HepG2 (cell line): Measurements from ENCODE around the gene CLTA. TPM values are rescaled to one million over a fixed set of nuclear protein-coding genes. Genes with fewer than 3 reads are reported as not detected.

Experiments used
- AKAP8 ChIP-seq: sonication (generic); formaldehyde crosslinking; IDR thresholded peaks from 2 replicates; pipeline ENCODE4 v1.5.1; 2020; ENCODE audit warnings: mild to moderate bottlenecking, missing genetic modification reagents
- ELF4 ChIP-seq: sonication (generic); formaldehyde crosslinking; IDR thresholded peaks from 2 replicates; pipeline ENCODE4 v1.5.0; 2020; ENCODE audit warnings: missing genetic modification reagents, mild to moderate bottlenecking, moderate library complexity, borderline replicate concordance
- HIVEP1 ChIP-seq: sonication (generic); formaldehyde crosslinking; IDR thresholded peaks from 2 replicates; pipeline ENCODE4 v1.4.0; 2020; ENCODE audit warnings: mild to moderate bottlenecking, missing genetic modification reagents
- HNRNPL ChIP-seq: fragments of 200-400 bp; formaldehyde crosslinking; IDR thresholded peaks from 2 replicates; pipeline ENCODE4 v1.6.1; 2017; ENCODE audit warnings: mild to moderate bottlenecking, low read depth, low read length
- MAFG ChIP-seq: sonication (generic); formaldehyde crosslinking; IDR thresholded peaks from 2 replicates; pipeline ENCODE4 v1.5.1; 2020; ENCODE audit warnings: mild to moderate bottlenecking, missing genetic modification reagents
- MLLT10 ChIP-seq: sonication (generic); formaldehyde crosslinking; IDR thresholded peaks from 2 replicates; pipeline ENCODE4 v1.4.0; 2020; ENCODE audit warnings: missing genetic modification reagents
- NCOR1 ChIP-seq: fragments of 200-600 bp; sonication (generic); IDR thresholded peaks from 2 replicates; pipeline ENCODE4 v1.7.0; 2017; ENCODE audit warnings: antibody characterized with exemption, low read length, borderline replicate concordance
- NFIB ChIP-seq: sonication (generic); formaldehyde crosslinking; IDR thresholded peaks from 2 replicates; pipeline ENCODE4 v1.9.0; 2021; ENCODE audit warnings: missing genetic modification reagents, mild to moderate bottlenecking, borderline replicate concordance
- ZNF101 ChIP-seq: sonication (generic); formaldehyde crosslinking; IDR thresholded peaks from 2 replicates; pipeline ENCODE4 v1.4.0; 2020; ENCODE audit warnings: mild to moderate bottlenecking, low read depth, missing genetic modification reagents, borderline replicate concordance
- ZNF34 ChIP-seq: sonication (generic); formaldehyde crosslinking; IDR thresholded peaks from 2 replicates; pipeline ENCODE4 v1.4.0; 2020; ENCODE audit warnings: mild to moderate bottlenecking, missing genetic modification reagents, borderline replicate concordance
- ZNF549 ChIP-seq: sonication (generic); formaldehyde crosslinking; IDR thresholded peaks from 2 replicates; pipeline ENCODE4 v1.5.0; 2020; ENCODE audit warnings: missing genetic modification reagents
- ZNF607 ChIP-seq: sonication (generic); formaldehyde crosslinking; IDR thresholded peaks from 2 replicates; pipeline ENCODE4 v1.5.1; 2020; ENCODE audit warnings: missing genetic modification reagents, mild to moderate bottlenecking, borderline replicate concordance
- ZNF780A ChIP-seq: sonication (generic); formaldehyde crosslinking; IDR thresholded peaks from 2 replicates; pipeline ENCODE4 v1.8.0; 2022; ENCODE audit warnings: mild to moderate bottlenecking, missing genetic modification reagents, moderate library complexity
- polyA plus RNA-seq, 8 experiments: library from polyadenylated mRNA; depleted of rRNA in 3 of 8; stranded (reverse) in 7 of 8; unstranded in 1 of 8; fragments of >200 nt; fragmentation: Illumina TruSeq in 4 of 8; extraction: Trizol in 4 of 8; gene quantifications; 2 replicates each; pipeline versions ENCODE4 v1.2.1 to v1.2.3, GENCODE V29; 2011 to 2016; ENCODE audit warnings: low read depth in 4 of 8, missing spikeins in 1 of 8, mixed read lengths in 1 of 8; ENCODE audit not compliant: insufficient read depth in 1 of 8
- total RNA-seq, 5 experiments: library from RNA; depleted of rRNA; stranded (reverse); fragments of >200 nt; fragmentation: Illumina TruSeq; extraction: Trizol; gene quantifications; 2 replicates each; pipeline ENCODE4 v1.2.3, GENCODE V29; 2016; ENCODE audit warnings: low read depth in 1 of 5
- TF ChIP-seq, protein P1 (sequence below): sonication (generic); formaldehyde crosslinking; IDR thresholded peaks from 2 replicates; pipeline ENCODE4 v1.4.0; 2020; ENCODE audit warnings: low read depth, missing genetic modification reagents
- TF ChIP-seq, protein P2 (sequence below): sonication (generic); formaldehyde crosslinking; IDR thresholded peaks from 2 replicates; pipeline ENCODE4 v1.5.0; 2020; ENCODE audit warnings: missing genetic modification reagents, mild to moderate bottlenecking, borderline replicate concordance
- TF ChIP-seq, protein P3 (sequence below): sonication (generic); formaldehyde crosslinking; IDR thresholded peaks from 2 replicates; pipeline ENCODE4 v1.4.0; 2020; ENCODE audit warnings: missing genetic modification reagents, borderline replicate concordance
- TF ChIP-seq, protein P4 (sequence below): sonication (generic); formaldehyde crosslinking; IDR thresholded peaks from 2 replicates; pipeline ENCODE4 v1.4.0; 2020; ENCODE audit warnings: missing genetic modification reagents, mild to moderate bottlenecking, borderline replicate concordance
- TF ChIP-seq, protein P5 (sequence below): sonication (generic); formaldehyde crosslinking; IDR thresholded peaks from 2 replicates; pipeline ENCODE4 v1.5.0; 2020; ENCODE audit warnings: missing genetic modification reagents

The CLTA gene
- total and polyA plus RNA-seq, 2 of the 13 experiments (the other 11 are each of a cell fraction or from before 2014, with no cell fraction given) = 143 to 222 TPM

DNA sequence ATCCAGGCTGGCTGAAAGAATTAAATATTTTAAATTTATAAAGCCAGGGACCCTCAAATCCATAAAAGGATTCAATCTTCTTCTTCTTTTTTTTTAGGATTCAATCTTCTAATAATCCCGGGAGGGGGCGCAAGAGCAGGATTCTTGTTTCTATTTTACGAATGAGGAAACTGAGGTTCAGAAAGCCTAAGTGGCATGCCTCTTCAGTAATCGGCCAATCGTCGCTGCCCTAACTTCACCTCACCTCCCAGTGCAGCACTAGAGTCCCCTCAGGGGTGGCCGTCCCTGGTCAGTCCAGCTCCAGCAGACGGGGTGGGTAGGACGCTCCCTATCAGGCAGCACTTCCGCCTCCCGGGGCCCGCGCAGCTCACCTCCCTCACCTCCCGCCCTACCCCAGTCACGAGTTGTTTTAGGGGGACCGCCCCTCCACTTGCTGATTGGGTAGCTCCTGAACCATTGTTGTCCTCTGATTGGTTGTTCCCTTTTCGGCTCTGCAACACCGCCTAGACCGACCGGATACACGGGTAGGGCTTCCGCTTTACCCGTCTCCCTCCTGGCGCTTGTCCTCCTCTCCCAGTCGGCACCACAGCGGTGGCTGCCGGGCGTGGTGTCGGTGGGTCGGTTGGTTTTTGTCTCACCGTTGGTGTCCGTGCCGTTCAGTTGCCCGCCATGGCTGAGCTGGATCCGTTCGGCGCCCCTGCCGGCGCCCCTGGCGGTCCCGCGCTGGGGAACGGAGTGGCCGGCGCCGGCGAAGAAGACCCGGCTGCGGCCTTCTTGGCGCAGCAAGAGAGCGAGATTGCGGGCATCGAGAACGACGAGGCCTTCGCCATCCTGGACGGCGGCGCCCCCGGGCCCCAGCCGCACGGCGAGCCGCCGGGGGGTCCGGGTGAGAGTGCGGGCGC is at the start of gene CLTA (continued):
- TF ChIP-seq, protein P1, sequence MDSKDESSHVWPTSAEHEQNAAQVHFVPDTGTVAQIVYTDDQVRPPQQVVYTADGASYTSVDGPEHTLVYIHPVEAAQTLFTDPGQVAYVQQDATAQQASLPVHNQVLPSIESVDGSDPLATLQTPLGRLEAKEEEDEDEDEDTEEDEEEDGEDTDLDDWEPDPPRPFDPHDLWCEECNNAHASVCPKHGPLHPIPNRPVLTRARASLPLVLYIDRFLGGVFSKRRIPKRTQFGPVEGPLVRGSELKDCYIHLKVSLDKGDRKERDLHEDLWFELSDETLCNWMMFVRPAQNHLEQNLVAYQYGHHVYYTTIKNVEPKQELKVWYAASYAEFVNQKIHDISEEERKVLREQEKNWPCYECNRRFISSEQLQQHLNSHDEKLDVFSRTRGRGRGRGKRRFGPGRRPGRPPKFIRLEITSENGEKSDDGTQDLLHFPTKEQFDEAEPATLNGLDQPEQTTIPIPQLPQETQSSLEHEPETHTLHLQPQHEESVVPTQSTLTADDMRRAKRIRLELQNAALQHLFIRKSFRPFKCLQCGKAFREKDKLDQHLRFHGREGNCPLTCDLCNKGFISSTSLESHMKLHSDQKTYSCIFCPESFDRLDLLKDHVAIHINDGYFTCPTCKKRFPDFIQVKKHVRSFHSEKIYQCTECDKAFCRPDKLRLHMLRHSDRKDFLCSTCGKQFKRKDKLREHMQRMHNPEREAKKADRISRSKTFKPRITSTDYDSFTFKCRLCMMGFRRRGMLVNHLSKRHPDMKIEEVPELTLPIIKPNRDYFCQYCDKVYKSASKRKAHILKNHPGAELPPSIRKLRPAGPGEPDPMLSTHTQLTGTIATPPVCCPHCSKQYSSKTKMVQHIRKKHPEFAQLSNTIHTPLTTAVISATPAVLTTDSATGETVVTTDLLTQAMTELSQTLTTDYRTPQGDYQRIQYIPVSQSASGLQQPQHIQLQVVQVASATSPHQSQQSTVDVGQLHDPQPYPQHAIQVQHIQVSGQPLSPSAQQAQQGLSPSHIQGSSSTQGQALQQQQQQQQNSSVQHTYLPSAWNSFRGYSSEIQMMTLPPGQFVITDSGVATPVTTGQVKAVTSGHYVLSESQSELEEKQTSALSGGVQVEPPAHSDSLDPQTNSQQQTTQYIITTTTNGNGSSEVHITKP = 0 out of 2 replicates have a peak, but pooled peaks have one; percentile 59
- TF ChIP-seq AKAP8 = no peak
- TF ChIP-seq NCOR1 = no peak
- no peak for TF ChIP-seq ZNF607 (CRISPR knock-in tag)
- no peak for TF ChIP-seq ZNF34 (CRISPR knock-in tag)
- TF ChIP-seq, protein P2, sequence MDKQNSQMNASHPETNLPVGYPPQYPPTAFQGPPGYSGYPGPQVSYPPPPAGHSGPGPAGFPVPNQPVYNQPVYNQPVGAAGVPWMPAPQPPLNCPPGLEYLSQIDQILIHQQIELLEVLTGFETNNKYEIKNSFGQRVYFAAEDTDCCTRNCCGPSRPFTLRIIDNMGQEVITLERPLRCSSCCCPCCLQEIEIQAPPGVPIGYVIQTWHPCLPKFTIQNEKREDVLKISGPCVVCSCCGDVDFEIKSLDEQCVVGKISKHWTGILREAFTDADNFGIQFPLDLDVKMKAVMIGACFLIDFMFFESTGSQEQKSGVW (CRISPR knock-in tag) = no peak
- TF ChIP-seq ZNF780A (CRISPR knock-in tag) = peak; percentile 56; the same call in 1 of the 2 replicates
- TF ChIP-seq ZNF549 (CRISPR knock-in tag) = no peak
- TF ChIP-seq, protein P3, sequence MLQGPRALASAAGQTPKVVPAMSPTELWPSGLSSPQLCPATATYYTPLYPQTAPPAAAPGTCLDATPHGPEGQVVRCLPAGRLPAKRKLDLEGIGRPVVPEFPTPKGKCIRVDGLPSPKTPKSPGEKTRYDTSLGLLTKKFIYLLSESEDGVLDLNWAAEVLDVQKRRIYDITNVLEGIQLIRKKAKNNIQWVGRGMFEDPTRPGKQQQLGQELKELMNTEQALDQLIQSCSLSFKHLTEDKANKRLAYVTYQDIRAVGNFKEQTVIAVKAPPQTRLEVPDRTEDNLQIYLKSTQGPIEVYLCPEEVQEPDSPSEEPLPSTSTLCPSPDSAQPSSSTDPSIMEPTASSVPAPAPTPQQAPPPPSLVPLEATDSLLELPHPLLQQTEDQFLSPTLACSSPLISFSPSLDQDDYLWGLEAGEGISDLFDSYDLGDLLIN (CRISPR knock-in tag) = peak; percentile 76; the same call in 1 of the 2 replicates
- 0 out of 2 replicates have a peak, but pooled peaks have one; percentile 42 for TF ChIP-seq HNRNPL
- TF ChIP-seq, protein P4, sequence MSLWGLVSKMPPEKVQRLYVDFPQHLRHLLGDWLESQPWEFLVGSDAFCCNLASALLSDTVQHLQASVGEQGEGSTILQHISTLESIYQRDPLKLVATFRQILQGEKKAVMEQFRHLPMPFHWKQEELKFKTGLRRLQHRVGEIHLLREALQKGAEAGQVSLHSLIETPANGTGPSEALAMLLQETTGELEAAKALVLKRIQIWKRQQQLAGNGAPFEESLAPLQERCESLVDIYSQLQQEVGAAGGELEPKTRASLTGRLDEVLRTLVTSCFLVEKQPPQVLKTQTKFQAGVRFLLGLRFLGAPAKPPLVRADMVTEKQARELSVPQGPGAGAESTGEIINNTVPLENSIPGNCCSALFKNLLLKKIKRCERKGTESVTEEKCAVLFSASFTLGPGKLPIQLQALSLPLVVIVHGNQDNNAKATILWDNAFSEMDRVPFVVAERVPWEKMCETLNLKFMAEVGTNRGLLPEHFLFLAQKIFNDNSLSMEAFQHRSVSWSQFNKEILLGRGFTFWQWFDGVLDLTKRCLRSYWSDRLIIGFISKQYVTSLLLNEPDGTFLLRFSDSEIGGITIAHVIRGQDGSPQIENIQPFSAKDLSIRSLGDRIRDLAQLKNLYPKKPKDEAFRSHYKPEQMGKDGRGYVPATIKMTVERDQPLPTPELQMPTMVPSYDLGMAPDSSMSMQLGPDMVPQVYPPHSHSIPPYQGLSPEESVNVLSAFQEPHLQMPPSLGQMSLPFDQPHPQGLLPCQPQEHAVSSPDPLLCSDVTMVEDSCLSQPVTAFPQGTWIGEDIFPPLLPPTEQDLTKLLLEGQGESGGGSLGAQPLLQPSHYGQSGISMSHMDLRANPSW = no peak; the same call in 1 of the 2 replicates
- TF ChIP-seq NFIB (CRISPR knock-in tag) = no peak
- TF ChIP-seq, protein P5, sequence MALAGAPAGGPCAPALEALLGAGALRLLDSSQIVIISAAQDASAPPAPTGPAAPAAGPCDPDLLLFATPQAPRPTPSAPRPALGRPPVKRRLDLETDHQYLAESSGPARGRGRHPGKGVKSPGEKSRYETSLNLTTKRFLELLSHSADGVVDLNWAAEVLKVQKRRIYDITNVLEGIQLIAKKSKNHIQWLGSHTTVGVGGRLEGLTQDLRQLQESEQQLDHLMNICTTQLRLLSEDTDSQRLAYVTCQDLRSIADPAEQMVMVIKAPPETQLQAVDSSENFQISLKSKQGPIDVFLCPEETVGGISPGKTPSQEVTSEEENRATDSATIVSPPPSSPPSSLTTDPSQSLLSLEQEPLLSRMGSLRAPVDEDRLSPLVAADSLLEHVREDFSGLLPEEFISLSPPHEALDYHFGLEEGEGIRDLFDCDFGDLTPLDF (CRISPR knock-in tag) = peak; percentile 89
- no peak for TF ChIP-seq MLLT10 (CRISPR knock-in tag)
- peak; percentile 78; the same call in 1 of the 2 replicates for TF ChIP-seq ELF4 (CRISPR knock-in tag)
- TF ChIP-seq ZNF101 (CRISPR knock-in tag) = 0 out of 2 replicates have a peak, but pooled peaks have one; percentile 31
- peak; percentile 55; the same call in 1 of the 2 replicates for TF ChIP-seq HIVEP1
- TF ChIP-seq MAFG (CRISPR knock-in tag) = no peak
